GM23248 (cell line): Measurements from ENCODE around the gene ASPM. TPM values are rescaled to one million over a fixed set of nuclear protein-coding genes. Genes with fewer than 3 reads are reported as not detected.

Experiments used
- DNase-seq: peaks from one replicate; pipeline ENCODE4 v3.0.0-alpha.2; 2015
- H2AFZ ChIP-seq: fragments of 200-600 bp; sonication (generic); 2 replicates; pipeline ENCODE4 v1.6.1; 2016; ENCODE audit warnings: antibody characterized with exemption
- H3F3A ChIP-seq: fragments of 200-600 bp; sonication (generic); 2 replicates; pipeline ENCODE4 v1.6.1; 2016; ENCODE audit warnings: mild to moderate bottlenecking, antibody characterized with exemption, mixed run types; ENCODE audit not compliant: insufficient read depth
- H3K27ac ChIP-seq: fragments of 200-600 bp; sonication (generic); 2 replicates; pipeline ENCODE4 v1.5.1; 2016; ENCODE audit warnings: mild to moderate bottlenecking
- H3K27me3 ChIP-seq: fragments of 200-600 bp; sonication (generic); replicated peaks from 2 replicates; pipeline ENCODE4 v1.6.1; 2016; ENCODE audit warnings: mild to moderate bottlenecking; ENCODE audit not compliant: insufficient read depth
- H3K36me3 ChIP-seq: fragments of 200-600 bp; sonication (generic); 2 replicates; pipeline ENCODE4 v1.6.1; 2016; ENCODE audit warnings: low read depth, mild to moderate bottlenecking
- H3K4me1 ChIP-seq: fragments of 200-600 bp; sonication (generic); 2 replicates; pipeline ENCODE4 v1.6.1; 2016; ENCODE audit warnings: mild to moderate bottlenecking; ENCODE audit not compliant: insufficient read depth
- H3K4me2 ChIP-seq: fragments of 200-600 bp; sonication (generic); one replicate; pipeline ENCODE4 v1.6.1; 2016; ENCODE audit warnings: mild to moderate bottlenecking; ENCODE audit not compliant: unreplicated experiment
- H3K4me3 ChIP-seq: fragments of 200-600 bp; sonication (generic); 2 replicates; pipeline ENCODE4 v1.5.1; 2016; ENCODE audit warnings: mild to moderate bottlenecking
- H3K79me2 ChIP-seq: fragments of 200-600 bp; sonication (generic); 2 replicates; pipeline ENCODE4 v1.6.1; 2016; ENCODE audit warnings: mild to moderate bottlenecking; ENCODE audit not compliant: insufficient read depth
- H3K9ac ChIP-seq: fragments of 200-600 bp; sonication (generic); 2 replicates; pipeline ENCODE4 v1.6.1; 2016; ENCODE audit warnings: mild to moderate bottlenecking
- H3K9me2 ChIP-seq: fragments of 200-600 bp; sonication (generic); 2 replicates; pipeline ENCODE4 v1.6.1; 2016; ENCODE audit warnings: mixed run types, mild to moderate bottlenecking, moderate library complexity; ENCODE audit not compliant: insufficient read depth
- H3K9me3 ChIP-seq: fragments of 200-600 bp; sonication (generic); one replicate; pipeline ENCODE4 v1.6.1; 2017; ENCODE audit warnings: low read depth
- H4K20me1 ChIP-seq: fragments of 200-600 bp; sonication (generic); 2 replicates; pipeline ENCODE4 v1.6.0; 2016; ENCODE audit not compliant: insufficient read depth
- EZH2 ChIP-seq: fragments of 200-600 bp; sonication (generic); IDR thresholded peaks from 2 replicates; pipeline ENCODE4 v1.6.1; 2018; ENCODE audit warnings: antibody characterized with exemption, mild to moderate bottlenecking; ENCODE audit not compliant: insufficient read depth, poor library complexity, severe bottlenecking
- EZH2phosphoT487 ChIP-seq: fragments of 200-600 bp; sonication (generic); IDR thresholded peaks from 2 replicates; pipeline ENCODE4 v1.6.1; 2018; ENCODE audit warnings: antibody characterized with exemption, moderate library complexity, mild to moderate bottlenecking, low read depth; ENCODE audit not compliant: insufficient read depth
- WGBS, 2 experiments: methylation state at CpG; one replicate each; pipeline ENCODE4 v1.1.6; 2015 to 2017; ENCODE audit warnings: low lambda C conversion rate in 2 of 2, low coverage in 1 of 2; ENCODE audit errors: missing lambda C conversion rate in 2 of 2; 5-methylcytosine and 5-hydroxymethylcytosine counted together
- in situ Hi-C: fragments of 300-500 bp; cut with MboI; formaldehyde crosslinking; loops from 2 replicates; pipeline ENCODE4 v1.15.0; 2020
- polyA plus RNA-seq: library from polyadenylated mRNA; unstranded; fragments of >200 nt; fragmentation: Nextera tagmentation; extraction: Ambion mirVana; gene quantifications from 2 replicates; pipeline ENCODE4 v1.2.1, GENCODE V29; 2016
- total RNA-seq: library from RNA; depleted of rRNA; stranded (reverse); fragments of >200 nt; shearing (Covaris generic); gene quantifications from 2 replicates; pipeline ENCODE4 v1.2.3, GENCODE V29; 2014

Gene ASPM
- total and polyA plus RNA-seq, 2 experiments from 2014 or later = 7.3 to 17.2 TPM

- no peak overlapping the region for H3K4me2 ChIP-seq
- DNase-seq = peak; percentile 39
- H3K36me3 ChIP-seq = 0 out of 2 replicates have a peak, but pooled peaks cover 10% of the 10 kb centered on the region
- no peak overlapping the region for H3K27ac ChIP-seq
- H3K9me2 ChIP-seq = no peaks in the 10 kb centered on the region
- no peak overlapping the region for H3K4me3 ChIP-seq
- H3K79me2 ChIP-seq = no peaks in the 10 kb centered on the region; the same call in 1 of the 2 replicates
- no peak for TF ChIP-seq EZH2
- no peak for TF ChIP-seq EZH2phosphoT487
- in situ Hi-C loops = no loop called here
- H3K9ac ChIP-seq = no peak overlapping the region
- 95 to 96% methylated on average over 2 of the region's 2 CpGs for WGBS, 2 experiments
- H2AFZ ChIP-seq = no peak overlapping the region
- no peaks in the 10 kb centered on the region for H3K27me3 ChIP-seq
- no peaks in the 10 kb centered on the region for H3K9me3 ChIP-seq
- peaks cover 20% of the 10 kb centered on the region for H3F3A ChIP-seq
- peaks cover 34% of the 10 kb centered on the region for H3K4me1 ChIP-seq
- H4K20me1 ChIP-seq = no peaks in the 10 kb centered on the region
Observed at GRCh38 chr1:197127246-197127912, 19.1 kb downstream of the ASPM start.

- Histone ChIP-seq H3K4me2 (no peak overlapping the region), H3K9me2 (no peaks in the 10 kb centered on the region), H3K79me2 (no peaks in the 10 kb centered on the region; the same call in 1 of the 2 replicates), H3K36me3 (0 out of 2 replicates have a peak, but pooled peaks cover 10% of the 10 kb centered on the region), H4K20me1 (no peaks in the 10 kb centered on the region), H2AFZ (peak overlapping the region; percentile 52), H3K27ac (no peak overlapping the region), H3K4me1 (peaks cover 32% of the 10 kb centered on the region), H3K9ac (no peak overlapping the region), H3F3A (peaks cover 18% of the 10 kb centered on the region), H3K4me3 (no peak overlapping the region), H3K27me3 (no peaks in the 10 kb centered on the region), H3K9me3 (no peaks in the 10 kb centered on the region)
- DNase-seq = no peak
- TF ChIP-seq EZH2phosphoT487 (no peak), EZH2 (no peak)
- in situ Hi-C loops = no loop called here
- 64 to 65% methylated on average over 3 of the region's 3 CpGs for WGBS, 2 experiments
Observed at GRCh38 chr1:197126691-197127090, 19.8 kb downstream of the ASPM start.

GRCh38 chr1:197124376-197124775 is 22.1 kb downstream of the ASPM start:
- H4K20me1 ChIP-seq = no peaks in the 10 kb centered on the region
- no peaks in the 10 kb centered on the region for H3K27me3 ChIP-seq
- H3K9ac ChIP-seq = no peak overlapping the region
- H3F3A ChIP-seq = no peaks in the 10 kb centered on the region; the same call in 1 of the 2 replicates
- peaks cover 12% of the 10 kb centered on the region for H3K4me1 ChIP-seq
- H3K36me3 ChIP-seq = 0 out of 2 replicates have a peak, but pooled peaks cover 10% of the 10 kb centered on the region
- no peak overlapping the region for H3K4me3 ChIP-seq
- H3K79me2 ChIP-seq = no peaks in the 10 kb centered on the region
- no peaks in the 10 kb centered on the region for H3K9me2 ChIP-seq
- H3K4me2 ChIP-seq = no peak overlapping the region
- TF ChIP-seq EZH2 = no peak
- TF ChIP-seq EZH2phosphoT487 = no peak
- no peak overlapping the region for H3K27ac ChIP-seq
- no peak for DNase-seq
- 0 out of 2 replicates have a peak overlapping the region, but pooled peaks have one; percentile 2 for H2AFZ ChIP-seq
- H3K9me3 ChIP-seq = no peaks in the 10 kb centered on the region
- WGBS, 2 experiments = 98 to 100% methylated on average over 1 of the region's 1 CpG
- in situ Hi-C loops = no loop called here

GRCh38 chr1:197116156-197116555 is 30.3 kb downstream of the ASPM start:
- Histone ChIP-seq H2AFZ (peak overlapping the region; percentile 30; the same call in 1 of the 2 replicates), H3K4me3 (no peak overlapping the region), H3K4me1 (no peaks in the 10 kb centered on the region), H3K9me2 (no peaks in the 10 kb centered on the region), H3F3A (no peaks in the 10 kb centered on the region), H4K20me1 (no peaks in the 10 kb centered on the region), H3K9ac (no peak overlapping the region), H3K79me2 (no peaks in the 10 kb centered on the region), H3K4me2 (no peak overlapping the region), H3K27ac (no peak overlapping the region), H3K9me3 (no peaks in the 10 kb centered on the region), H3K27me3 (no peaks in the 10 kb centered on the region), H3K36me3 (0 out of 2 replicates have a peak, but pooled peaks cover 3% of the 10 kb centered on the region)
- in situ Hi-C loops = no loop called here
- no peak for DNase-seq
- no peak for TF ChIP-seq EZH2phosphoT487
- TF ChIP-seq EZH2 = no peak
- 100% methylated on average over 2 of the region's 2 CpGs for WGBS, 2 experiments
